Esophagus muscularis mucosa (tissue), 4 donors: Measurements from ENCODE around the gene KRT34.

Experiments used
- CTCF ChIP-seq, 3 experiments: fragments of 200-600 bp in 2 of 3; fragments of 450-650 bp in 1 of 3; sonication (generic) in 2 of 3; IDR thresholded peaks; one replicate each; pipeline ENCODE4 v1.5.1; 2017 to 2019; ENCODE audit warnings: antibody characterized with exemption in 3 of 3, mild to moderate bottlenecking in 2 of 3, moderate library complexity in 1 of 3
- EP300 ChIP-seq: sonication (generic); formaldehyde crosslinking; IDR thresholded peaks from one replicate; pipeline ENCODE4 v1.6.1; 2017; ENCODE audit warnings: antibody characterized with exemption
- POLR2A ChIP-seq: fragments of 450-650 bp; IDR thresholded peaks from one replicate; pipeline ENCODE4 v1.6.1; 2017; ENCODE audit warnings: antibody characterized with exemption, moderate library complexity, mild to moderate bottlenecking, low read depth

DNA sequence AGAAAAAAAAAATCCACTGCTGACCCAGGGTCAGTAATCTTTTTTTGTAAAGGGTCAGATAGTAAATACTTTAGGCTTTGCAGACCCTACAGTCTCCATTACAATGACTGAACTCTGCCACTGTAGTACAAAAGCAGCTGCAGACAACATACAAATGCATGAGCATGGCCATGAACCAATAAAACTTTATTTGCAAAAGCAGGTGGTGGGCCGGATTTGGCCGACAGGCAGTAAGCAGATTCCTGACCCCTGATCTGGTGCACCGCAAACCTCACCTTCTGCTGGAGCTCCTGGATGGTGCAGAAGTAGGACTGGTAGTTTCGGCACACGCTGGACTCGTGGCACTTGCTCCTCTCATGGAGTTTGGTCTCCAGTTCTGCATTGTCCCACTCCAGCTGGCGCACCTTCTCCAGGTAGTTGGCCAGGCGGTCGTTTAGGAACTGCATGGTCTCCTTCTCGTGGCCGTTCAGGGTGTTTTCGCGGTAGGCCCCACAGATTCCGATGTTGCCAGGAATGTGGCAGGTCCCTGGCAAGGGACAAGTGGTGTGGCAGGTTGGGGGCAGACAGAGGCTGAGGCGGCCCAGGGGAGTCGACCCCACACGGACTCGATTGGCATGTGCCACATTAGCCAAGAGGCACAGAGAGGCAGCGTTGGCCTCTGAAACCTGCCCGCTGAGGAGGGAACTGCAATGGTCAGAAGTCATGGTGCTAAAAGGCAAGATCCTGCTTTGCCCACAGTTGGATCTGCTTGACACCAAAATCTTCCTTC lies 29.1 kb upstream of the KRT34 start:
- no peak for TF ChIP-seq CTCF (IDR thresholded peaks at IDR 0.05)
- TF ChIP-seq EP300: no peak
- no peak for TF ChIP-seq POLR2A
